ENCODE results near the gene EP400. TPM values are rescaled to one million over a fixed set of nuclear protein-coding genes. Genes with fewer than 3 reads are reported as not detected.

Gene EP400
- total and polyA plus RNA-seq, 2 of the 8 experiments (the other 6 are each of a cell fraction or from before 2014, with no cell fraction given), result 13.1 to 69.7 TPM

- Histone ChIP-seq H3K9me3 (ENCODE audit: insufficient read depth in 2 of 2, low read depth in 1 of 2, low read length in 1 of 2) (no peaks in the 10 kb centered on the region), H2AFZ (ENCODE audit: low read length) (no peak overlapping the region), H4K8ac (ENCODE audit: extremely low read depth, insufficient read depth, low read length) (no peak overlapping the region), H3K18ac (ENCODE audit: extremely low read depth, low read length) (no peak overlapping the region), H3K23ac (ENCODE audit: insufficient read length) (no peak overlapping the region), H3K27ac (ENCODE audit: low read depth, low read length) (no peak overlapping the region), H3K23me2 (ENCODE audit: low read depth, low read length) (no peaks in the 10 kb centered on the region), H2BK120ac (replicated peaks; ENCODE audit: low read depth, low read length) (no peak overlapping the region), H2AK5ac (ENCODE audit: low read depth, low read length) (no peak overlapping the region), H3K56ac (replicated peaks; ENCODE audit: insufficient read length, low read depth, low read length) (no peak overlapping the region), H3K14ac (ENCODE audit: insufficient read length) (no peak overlapping the region), H2BK5ac (ENCODE audit: low read depth, low read length) (no peak overlapping the region), H3K79me1 (ENCODE audit: low read depth, low read length) (no peaks in the 10 kb centered on the region; the same call in 1 of the 2 replicates), H3K4me1 (replicated peaks in 1 of 4; ENCODE audit: control insufficient read depth in 3 of 4, insufficient read depth in 4 of 4, low read length in 3 of 4) (peaks cover 0 to 5% (median 3%) of the 10 kb centered on the region in 4 experiments; a peak in 4 of 7 replicates), H2BK20ac (ENCODE audit: low read length) (no peak overlapping the region), H3K4ac (replicated peaks; ENCODE audit: insufficient read length, low read depth, low read length) (no peak overlapping the region), H3K9ac (replicated peaks in 1 of 4; ENCODE audit: extremely low read depth in 1 of 4, low read depth in 3 of 4, low read length in 3 of 4) (no peak overlapping the region), H3K27me3 (replicated peaks in 1 of 4; ENCODE audit: control insufficient read depth in 3 of 4, extremely low read depth in 1 of 4, insufficient read depth in 3 of 4, low read length in 3 of 4) (no peaks in the 10 kb centered on the region), H3K4me2 (ENCODE audit: insufficient read depth in 1 of 2, low read depth in 2 of 2, low read length in 2 of 2) (no peak overlapping the region), H2BK15ac (ENCODE audit: low read length) (no peak overlapping the region), H3K79me2 (ENCODE audit: control insufficient read depth in 1 of 2, insufficient read depth in 2 of 2, low read length in 2 of 2) (no peaks in the 10 kb centered on the region; a peak in 1 of 4 replicates), H4K20me1 (replicated peaks in 1 of 2; ENCODE audit: control insufficient read depth in 1 of 2, insufficient read depth in 2 of 2, low read length in 2 of 2) (peaks cover 0 to 2% of the 10 kb centered on the region in 2 experiments), H3K36me3 (ENCODE audit: control insufficient read depth in 2 of 4, insufficient read depth in 4 of 4, low read length in 3 of 4) (peaks cover 16 to 52% (median 41%) of the 10 kb centered on the region in 4 experiments; a peak in 7 of 8 replicates), H4K91ac (replicated peaks; ENCODE audit: insufficient read length, low read length) (no peak overlapping the region), H4K5ac (ENCODE audit: insufficient read length, low read depth, low read length) (no peak overlapping the region), H2BK12ac (ENCODE audit: low read depth, low read length) (no peak overlapping the region), H3K4me3 (ENCODE audit: extremely low read depth in 1 of 4, insufficient read depth in 2 of 4, low read depth in 3 of 4, low read length in 4 of 4) (no peak overlapping the region)
- POLR2A ChIA-PET (ENCODE audit: partially characterized antibody), result interaction anchor here (1.2 kb wide), 1 partner anchor 9 kb away, joined by 3 read pairs; no protein-coding TSS in a partner anchor
- 97% methylated on average over 3 of the region's 3 CpGs; no CpG with 5 or more reads in 1 of the 2 experiments for WGBS, 2 experiments (ENCODE audit: extremely low coverage in 1 of 2, insufficient coverage in 1 of 2, insufficient read length in 1 of 2, insufficient replicate concordance in 2 of 2, low coverage in 1 of 2, low lambda C conversion rate in 2 of 2, missing lambda C conversion rate in 1 of 2)
- DNase-seq (ENCODE audit: low read depth in 1 of 2, low spot score in 2 of 2), result no peak
- FAIRE-seq, result no peak
- CTCF ChIA-PET (ENCODE audit: partially characterized antibody), result interaction anchor here (0.9 to 1.7 kb wide), 5 partner anchors 9 to 371 kb away, joined by 3 to 4 read pairs (median 3); no protein-coding TSS in a partner anchor
- TF ChIP-seq ATF2 (IDR thresholded peaks at IDR 0.05; ENCODE audit: low read length) (no peak), SIX5 (IDR thresholded peaks at IDR 0.05; ENCODE audit: low read depth, low read length) (no peak), SIN3A (conservative IDR thresholded peaks at IDR 0.05 in 1 of 2, IDR thresholded peaks at IDR 0.05 in 1 of 2; ENCODE audit: low read depth in 1 of 2, low read length in 2 of 2) (no peak), KDM5A (IDR thresholded peaks at IDR 0.05; ENCODE audit: low read length) (no peak), SRF (IDR thresholded peaks at IDR 0.05; ENCODE audit: low read depth, low read length) (no peak), MAX (IDR thresholded peaks at IDR 0.05) (no peak), SP1 (IDR thresholded peaks at IDR 0.05; ENCODE audit: low read depth, low read length) (no peak), NANOG (IDR thresholded peaks at IDR 0.05; ENCODE audit: insufficient read depth, low read depth, low read length, poor library complexity, severe bottlenecking) (no peak), POLR2A (IDR thresholded peaks at IDR 0.05; ENCODE audit: control extremely low read depth in 1 of 2, low read depth in 2 of 2, low read length in 2 of 2) (no peak), TBP (IDR thresholded peaks at IDR 0.05; ENCODE audit: low read depth, low read length) (no peak), EGR1 (IDR thresholded peaks at IDR 0.05; ENCODE audit: borderline replicate concordance, low read depth, low read length) (no peak), CEBPB (IDR thresholded peaks at IDR 0.05; ENCODE audit: low read depth, low read length) (no peak)
These were observed 93.5 kb downstream of the EP400 start for GRCh38 chr12:132043216-132043615.

All from H1 (cell line).